Effector CD8-positive, alpha-beta T cell (primary cell): Measurements from ENCODE around the gene SMYD3.
"Not testable (repeated sequence)": the region's sequence is repeated elsewhere in the genome, so short reads cannot be mapped to it uniquely, and the experiment has no call there.

Experiments used
- DNase-seq: peaks from one replicate; lab custom pipeline; 2025; lab: John Stamatoyannopoulos, UW

Gene SMYD3

GRCh38 chr1:246071561-246071960 lies 435.5 kb downstream of the SMYD3 start:
- not testable (repeated sequence) for DNase-seq

GRCh38 chr1:246069581-246069980 lies 437.5 kb downstream of the SMYD3 start:
- no peak for DNase-seq

GRCh38 chr1:246068619-246069509 lies 438.2 kb downstream of the SMYD3 start:
- no peak for DNase-seq

GRCh38 chr1:246068217-246068512 lies 438.9 kb downstream of the SMYD3 start:
- no peak for DNase-seq

GRCh38 chr1:246067432-246068216 lies 439.5 kb downstream of the SMYD3 start:
- DNase-seq, result no peak

- DNase-seq, result no peak
These were observed 440.5 kb downstream of the SMYD3 start for GRCh38 chr1:246066573-246066972.

GRCh38 chr1:246065592-246065991 lies 441.5 kb downstream of the SMYD3 start:
- no peak for DNase-seq

- no peak for DNase-seq
These were observed 442.2 kb downstream of the SMYD3 start for GRCh38 chr1:246064891-246065290.

GRCh38 chr1:246063013-246063616 lies 444.0 kb downstream of the SMYD3 start:
- no peak for DNase-seq

- DNase-seq, result no peak
These were observed 448.6 kb downstream of the SMYD3 start for GRCh38 chr1:246058466-246058865.

- DNase-seq, result no peak
These were observed 454.5 kb downstream of the SMYD3 start for GRCh38 chr1:246052603-246053002.

- no peak for DNase-seq
These were observed 455.1 kb downstream of the SMYD3 start for GRCh38 chr1:246051909-246052518.

- DNase-seq, result no peak
These were observed 458.4 kb downstream of the SMYD3 start for GRCh38 chr1:246048693-246049092.

GRCh38 chr1:246043556-246043955 lies 463.5 kb downstream of the SMYD3 start:
- no peak for DNase-seq

- DNase-seq, result no peak
These were observed 465.7 kb downstream of the SMYD3 start for GRCh38 chr1:246041360-246041759.

GRCh38 chr1:246040200-246040890 lies 466.7 kb downstream of the SMYD3 start:
- DNase-seq, result no peak

- DNase-seq, result no peak
These were observed 467.5 kb downstream of the SMYD3 start for GRCh38 chr1:246039584-246039983.

- no peak for DNase-seq
These were observed 469.2 kb downstream of the SMYD3 start for GRCh38 chr1:246037832-246038231.

- no peak for DNase-seq
These were observed 470.9 kb downstream of the SMYD3 start for GRCh38 chr1:246036175-246036574.

GRCh38 chr1:246035060-246035541 lies 472.0 kb downstream of the SMYD3 start:
- no peak for DNase-seq

- DNase-seq, result no peak
These were observed 472.4 kb downstream of the SMYD3 start for GRCh38 chr1:246034630-246035029.

GRCh38 chr1:246032984-246033383 lies 474.1 kb downstream of the SMYD3 start:
- DNase-seq, result no peak
